ACHN (cell line): ENCODE measurements around the gene UGT1A9.

Experiments
- DNase-seq: peaks from one replicate; pipeline ENCODE4 v3.0.0-alpha.2; 2015
- in situ Hi-C: cut with HindIII; loops from 2 replicates; pipeline ENCODE4 v1.10.0; 2017; ENCODE audit warnings: low sequenced_read_pairs, low pct_ligation_motif_present, low pct_unique_long_range_greater_than_20kb

The UGT1A9 gene

GRCh38 chr2:233819884-233820773 is 148.4 kb downstream of the UGT1A9 start:
- in situ Hi-C loops = no loop called here
- DNase-seq = no peak

GRCh38 chr2:233820774-233821105 is 149.0 kb downstream of the UGT1A9 start:
- in situ Hi-C loops = no loop called here
- no peak for DNase-seq

GRCh38 chr2:233821196-233821595 is 149.5 kb downstream of the UGT1A9 start:
- in situ Hi-C loops = no loop called here
- DNase-seq = no peak

- in situ Hi-C loops = no loop called here
- no peak for DNase-seq
Observed at GRCh38 chr2:233821709-233822100, 150.0 kb downstream of the UGT1A9 start.

GRCh38 chr2:233822101-233822771 is 150.5 kb downstream of the UGT1A9 start:
- in situ Hi-C loops = no loop called here
- DNase-seq = no peak
